ENCODE data around the gene GNAI2. TPM values are rescaled to one million over a fixed set of nuclear protein-coding genes. Genes with fewer than 3 reads are reported as not detected.
"Not testable (repeated sequence)": the region's sequence is repeated elsewhere in the genome, so short reads cannot be mapped to it uniquely, and the experiment has no call there.

Gene GNAI2
- polyA plus RNA-seq, 1 donor (not counting 4 experiments of a cell fraction or from before 2014, with no cell fraction given), result 268 TPM

GRCh38 chr3:50226888-50227389 lies 9.1 kb upstream of the GNAI2 start:
- peaks cover 15% of the 10 kb centered on the region for H3K4me1 ChIP-seq (ENCODE audit: control insufficient read depth, extremely low read depth, insufficient read depth, low read length)
- H3K27me3 ChIP-seq (ENCODE audit: control insufficient read depth, extremely low read depth, insufficient read depth, low read length), result peaks cover 4% of the 10 kb centered on the region
- no peaks in the 10 kb centered on the region for H3K79me2 ChIP-seq (ENCODE audit: control insufficient read depth, insufficient read depth, low read length)
- no peak for FAIRE-seq
- peak overlapping the region; percentile 30 for H3K9ac ChIP-seq (ENCODE audit: control insufficient read depth, extremely low read depth, insufficient read depth, low read length)
- H3K9me1 ChIP-seq (ENCODE audit: control insufficient read depth, extremely low read depth, insufficient read depth, low read length), result no peaks in the 10 kb centered on the region
- dilution Hi-C loops (cut with MboI; ENCODE audit: extremely low pct_ligation_motif_present, low sequenced_read_pairs), result no loop called here
- no peaks in the 10 kb centered on the region for H4K20me1 ChIP-seq (ENCODE audit: control insufficient read depth, extremely low read depth, insufficient read depth, low read length)
- peak overlapping the region; percentile 76 for H3K4me2 ChIP-seq (ENCODE audit: control insufficient read depth, extremely low read depth, insufficient read depth, low read depth, low read length)
- TF ChIP-seq, protein P1, sequence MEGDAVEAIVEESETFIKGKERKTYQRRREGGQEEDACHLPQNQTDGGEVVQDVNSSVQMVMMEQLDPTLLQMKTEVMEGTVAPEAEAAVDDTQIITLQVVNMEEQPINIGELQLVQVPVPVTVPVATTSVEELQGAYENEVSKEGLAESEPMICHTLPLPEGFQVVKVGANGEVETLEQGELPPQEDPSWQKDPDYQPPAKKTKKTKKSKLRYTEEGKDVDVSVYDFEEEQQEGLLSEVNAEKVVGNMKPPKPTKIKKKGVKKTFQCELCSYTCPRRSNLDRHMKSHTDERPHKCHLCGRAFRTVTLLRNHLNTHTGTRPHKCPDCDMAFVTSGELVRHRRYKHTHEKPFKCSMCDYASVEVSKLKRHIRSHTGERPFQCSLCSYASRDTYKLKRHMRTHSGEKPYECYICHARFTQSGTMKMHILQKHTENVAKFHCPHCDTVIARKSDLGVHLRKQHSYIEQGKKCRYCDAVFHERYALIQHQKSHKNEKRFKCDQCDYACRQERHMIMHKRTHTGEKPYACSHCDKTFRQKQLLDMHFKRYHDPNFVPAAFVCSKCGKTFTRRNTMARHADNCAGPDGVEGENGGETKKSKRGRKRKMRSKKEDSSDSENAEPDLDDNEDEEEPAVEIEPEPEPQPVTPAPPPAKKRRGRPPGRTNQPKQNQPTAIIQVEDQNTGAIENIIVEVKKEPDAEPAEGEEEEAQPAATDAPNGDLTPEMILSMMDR (optimal IDR thresholded peaks at IDR 0.05 in 1 of 3, IDR thresholded peaks at IDR 0.05 in 1 of 3, conservative IDR thresholded peaks at IDR 0.05 in 1 of 3; ENCODE audit: extremely low read depth in 1 of 3, insufficient read depth in 2 of 3, low read length in 3 of 3), result no peak
- TF ChIP-seq EZH2 (IDR thresholded peaks at IDR 0.05; ENCODE audit: low read length), result no peak
- H3K36me3 ChIP-seq (ENCODE audit: control insufficient read depth in 2 of 2, extremely low read depth in 1 of 2, insufficient read depth in 2 of 2, low read length in 2 of 2), result no peaks in the 10 kb centered on the region
- H3K27ac ChIP-seq (ENCODE audit: control insufficient read depth, insufficient read depth, low read length), result no peak overlapping the region
- H2AFZ ChIP-seq (ENCODE audit: control insufficient read depth, low read length), result peak overlapping the region; percentile 94
- no peaks in the 10 kb centered on the region for H3K9me3 ChIP-seq (ENCODE audit: control insufficient read depth, low read depth, low read length)
- H3K4me3 ChIP-seq (ENCODE audit: control insufficient read depth in 2 of 3, extremely low read depth in 1 of 3, insufficient read depth in 2 of 3, low read depth in 1 of 3, low read length in 3 of 3), result peak overlapping the region; percentile 37 to 76 (median 73)
- no peak for DNase-seq (ENCODE audit: low read depth, low spot score)

GRCh38 chr3:50227390-50228183 lies 8.4 kb upstream of the GNAI2 start:
- Histone ChIP-seq H3K79me2 (ENCODE audit: control insufficient read depth, insufficient read depth, low read length) (no peaks in the 10 kb centered on the region), H3K9ac (ENCODE audit: control insufficient read depth, extremely low read depth, insufficient read depth, low read length) (peak overlapping the region; percentile 80), H3K4me1 (ENCODE audit: control insufficient read depth, extremely low read depth, insufficient read depth, low read length) (peaks cover 15% of the 10 kb centered on the region), H3K27ac (ENCODE audit: control insufficient read depth, insufficient read depth, low read length) (peak overlapping the region; percentile 71), H3K36me3 (ENCODE audit: control insufficient read depth in 2 of 2, extremely low read depth in 1 of 2, insufficient read depth in 2 of 2, low read length in 2 of 2) (no peaks in the 10 kb centered on the region), H4K20me1 (ENCODE audit: control insufficient read depth, extremely low read depth, insufficient read depth, low read length) (no peaks in the 10 kb centered on the region), H3K4me3 (ENCODE audit: control insufficient read depth in 2 of 3, extremely low read depth in 1 of 3, insufficient read depth in 2 of 3, low read depth in 1 of 3, low read length in 3 of 3) (peak overlapping the region; percentile 37 to 96 (median 76)), H2AFZ (ENCODE audit: control insufficient read depth, low read length) (peak overlapping the region; percentile 94), H3K9me3 (ENCODE audit: control insufficient read depth, low read depth, low read length) (no peaks in the 10 kb centered on the region), H3K4me2 (ENCODE audit: control insufficient read depth, extremely low read depth, insufficient read depth, low read depth, low read length) (peak overlapping the region; percentile 98), H3K9me1 (ENCODE audit: control insufficient read depth, extremely low read depth, insufficient read depth, low read length) (no peaks in the 10 kb centered on the region), H3K27me3 (ENCODE audit: control insufficient read depth, extremely low read depth, insufficient read depth, low read length) (peaks cover 4% of the 10 kb centered on the region)
- TF ChIP-seq EZH2 (IDR thresholded peaks at IDR 0.05; ENCODE audit: low read length), result no peak
- TF ChIP-seq, protein P1 (optimal IDR thresholded peaks at IDR 0.05 in 1 of 3, IDR thresholded peaks at IDR 0.05 in 1 of 3, conservative IDR thresholded peaks at IDR 0.05 in 1 of 3; ENCODE audit: extremely low read depth in 1 of 3, insufficient read depth in 2 of 3, low read length in 3 of 3), result peak; percentile 50 to 86 (median 78)
- DNase-seq (ENCODE audit: low read depth, low spot score) (no peak), FAIRE-seq (peak; percentile 39)
- dilution Hi-C loops (cut with MboI; ENCODE audit: extremely low pct_ligation_motif_present, low sequenced_read_pairs), result no loop called here

DNA sequence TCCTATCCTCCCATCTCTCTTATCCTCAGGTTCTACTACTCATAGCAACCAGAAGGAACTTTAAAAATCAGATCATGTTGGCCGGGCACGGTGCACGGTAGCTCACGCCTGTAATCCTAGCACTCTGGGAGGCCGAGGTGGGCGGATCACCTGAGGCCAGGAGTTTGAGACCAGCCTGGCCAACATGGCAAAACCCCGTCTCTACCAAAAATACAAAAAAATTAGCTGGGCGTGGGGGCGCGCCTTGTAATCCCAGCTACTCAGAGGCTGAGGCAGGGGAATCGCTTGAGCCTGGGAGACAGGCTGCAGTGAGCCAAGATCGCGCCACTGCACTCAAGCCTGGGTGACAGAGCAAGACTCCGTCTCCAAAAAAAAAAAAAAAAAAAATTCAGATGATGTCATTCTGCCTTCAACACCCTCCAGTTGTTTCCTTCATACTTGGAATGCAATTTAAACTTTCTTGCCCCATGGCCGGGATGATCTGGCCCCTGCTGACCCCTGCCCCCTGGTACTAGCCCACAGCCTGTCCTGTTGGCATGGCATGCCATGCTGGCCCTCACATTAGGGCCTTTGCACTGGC lies 7.7 kb upstream of the GNAI2 start:
- H3K79me2 ChIP-seq (ENCODE audit: control insufficient read depth, insufficient read depth, low read length); H3K9me1 ChIP-seq (ENCODE audit: control insufficient read depth, extremely low read depth, insufficient read depth, low read length); H3K36me3 ChIP-seq (ENCODE audit: control insufficient read depth in 2 of 2, extremely low read depth in 1 of 2, insufficient read depth in 2 of 2, low read length in 2 of 2); dilution Hi-C loops (cut with MboI; ENCODE audit: extremely low pct_ligation_motif_present, low sequenced_read_pairs); DNase-seq (ENCODE audit: low read depth, low spot score); H2AFZ ChIP-seq (ENCODE audit: control insufficient read depth, low read length); H3K9me3 ChIP-seq (ENCODE audit: control insufficient read depth, low read depth, low read length); H4K20me1 ChIP-seq (ENCODE audit: control insufficient read depth, extremely low read depth, insufficient read depth, low read length); H3K27me3 ChIP-seq (ENCODE audit: control insufficient read depth, extremely low read depth, insufficient read depth, low read length); FAIRE-seq: not testable (repeated sequence)
- Histone ChIP-seq H3K4me3 (ENCODE audit: control insufficient read depth in 2 of 3, extremely low read depth in 1 of 3, insufficient read depth in 2 of 3, low read depth in 1 of 3, low read length in 3 of 3) (peak overlapping the region; percentile 37 to 96 (median 76)), H3K4me1 (ENCODE audit: control insufficient read depth, extremely low read depth, insufficient read depth, low read length) (peaks cover 15% of the 10 kb centered on the region), H3K9ac (ENCODE audit: control insufficient read depth, extremely low read depth, insufficient read depth, low read length) (peak overlapping the region; percentile 80), H3K4me2 (ENCODE audit: control insufficient read depth, extremely low read depth, insufficient read depth, low read depth, low read length) (peak overlapping the region; percentile 98), H3K27ac (ENCODE audit: control insufficient read depth, insufficient read depth, low read length) (peak overlapping the region; percentile 71)
